HepG2 (cell line): ENCODE results near the gene C18orf54.

ENCODE experiments used
- EP300 ChIP-seq, 3 experiments: sonication (generic) in 1 of 3; formaldehyde crosslinking in 1 of 3; IDR thresholded peaks; 2 replicates each; pipeline versions ENCODE4 v1.5.1 to v1.6.1; 2011 to 2020; ENCODE audit warnings: low read depth in 2 of 3, low read length in 2 of 3, borderline replicate concordance in 1 of 3, improper control_type of control experiment in 1 of 3, mild to moderate bottlenecking in 1 of 3, missing genetic modification reagents in 1 of 3, moderate library complexity in 1 of 3
- KDM5A ChIP-seq: fragments of 200-600 bp; sonication (generic); IDR thresholded peaks from 2 replicates; pipeline ENCODE4 v1.7.0; 2018; ENCODE audit warnings: antibody characterized with exemption, mild to moderate bottlenecking, low read length, borderline replicate concordance
- MYC ChIP-seq: sonication (generic); formaldehyde crosslinking; IDR thresholded peaks from 2 replicates; pipeline ENCODE4 v1.9.0; 2021; ENCODE audit warnings: missing genetic modification reagents, borderline replicate concordance
- U2AF1 ChIP-seq: fragments of 200-400 bp; formaldehyde crosslinking; optimal IDR thresholded peaks from 2 replicates; pipeline ENCODE3; 2017; ENCODE audit warnings: mild to moderate bottlenecking, low read depth, low read length
- ZNF121 ChIP-seq: sonication (generic); formaldehyde crosslinking; IDR thresholded peaks from 2 replicates; pipeline ENCODE4 v1.5.0; 2020; ENCODE audit warnings: mild to moderate bottlenecking, missing genetic modification reagents
- TF ChIP-seq, protein P1 (sequence below): sonication (generic); formaldehyde crosslinking; IDR thresholded peaks from 2 replicates; pipeline ENCODE4 v1.5.0; 2020; ENCODE audit warnings: mild to moderate bottlenecking, missing genetic modification reagents, moderate library complexity
- TF ChIP-seq, protein P2 (sequence below): sonication (generic); formaldehyde crosslinking; IDR thresholded peaks from 2 replicates; pipeline ENCODE4 v1.4.0; 2020; ENCODE audit warnings: missing genetic modification reagents

DNA sequence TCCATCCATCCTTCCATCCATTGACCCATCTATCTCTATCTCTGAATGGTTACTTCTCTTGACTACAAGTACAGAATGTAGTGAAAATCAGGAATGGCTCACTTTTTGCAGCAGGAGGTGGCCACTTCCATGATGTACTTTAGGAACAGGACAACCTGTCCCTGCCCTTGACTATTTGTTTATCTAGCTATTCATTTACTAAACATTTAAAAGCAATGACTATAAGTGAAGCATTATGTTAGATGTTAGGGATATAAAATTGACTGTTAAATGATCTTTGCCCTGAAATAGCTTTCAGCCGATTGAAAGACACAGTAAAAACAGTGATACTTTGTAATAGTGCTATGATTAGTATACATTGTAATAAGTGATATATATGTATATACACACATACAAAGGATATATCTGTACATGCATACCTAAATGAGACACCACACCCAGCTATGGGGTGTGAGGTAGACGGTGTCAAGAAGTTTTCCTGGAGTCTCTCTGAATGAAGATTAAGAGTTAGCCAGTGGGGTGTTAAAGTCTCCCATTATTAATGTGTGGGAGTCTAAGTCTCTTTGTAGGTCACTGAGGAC is 68.5 kb downstream of the C18orf54 start:
- TF ChIP-seq, protein P1, sequence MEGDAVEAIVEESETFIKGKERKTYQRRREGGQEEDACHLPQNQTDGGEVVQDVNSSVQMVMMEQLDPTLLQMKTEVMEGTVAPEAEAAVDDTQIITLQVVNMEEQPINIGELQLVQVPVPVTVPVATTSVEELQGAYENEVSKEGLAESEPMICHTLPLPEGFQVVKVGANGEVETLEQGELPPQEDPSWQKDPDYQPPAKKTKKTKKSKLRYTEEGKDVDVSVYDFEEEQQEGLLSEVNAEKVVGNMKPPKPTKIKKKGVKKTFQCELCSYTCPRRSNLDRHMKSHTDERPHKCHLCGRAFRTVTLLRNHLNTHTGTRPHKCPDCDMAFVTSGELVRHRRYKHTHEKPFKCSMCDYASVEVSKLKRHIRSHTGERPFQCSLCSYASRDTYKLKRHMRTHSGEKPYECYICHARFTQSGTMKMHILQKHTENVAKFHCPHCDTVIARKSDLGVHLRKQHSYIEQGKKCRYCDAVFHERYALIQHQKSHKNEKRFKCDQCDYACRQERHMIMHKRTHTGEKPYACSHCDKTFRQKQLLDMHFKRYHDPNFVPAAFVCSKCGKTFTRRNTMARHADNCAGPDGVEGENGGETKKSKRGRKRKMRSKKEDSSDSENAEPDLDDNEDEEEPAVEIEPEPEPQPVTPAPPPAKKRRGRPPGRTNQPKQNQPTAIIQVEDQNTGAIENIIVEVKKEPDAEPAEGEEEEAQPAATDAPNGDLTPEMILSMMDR: no peak
- TF ChIP-seq ZNF121 (CRISPR knock-in tag) (no peak), EP300 (IDR thresholded peaks at IDR 0.05; ENCODE audit: low read depth in 2 of 2, low read length in 2 of 2) (no peak), EP300 (CRISPR knock-in tag; IDR thresholded peaks at IDR 0.05; ENCODE audit: borderline replicate concordance) (no peak), KDM5A (no peak), MYC (no peak), U2AF1 (no peak)
- TF ChIP-seq, protein P2, sequence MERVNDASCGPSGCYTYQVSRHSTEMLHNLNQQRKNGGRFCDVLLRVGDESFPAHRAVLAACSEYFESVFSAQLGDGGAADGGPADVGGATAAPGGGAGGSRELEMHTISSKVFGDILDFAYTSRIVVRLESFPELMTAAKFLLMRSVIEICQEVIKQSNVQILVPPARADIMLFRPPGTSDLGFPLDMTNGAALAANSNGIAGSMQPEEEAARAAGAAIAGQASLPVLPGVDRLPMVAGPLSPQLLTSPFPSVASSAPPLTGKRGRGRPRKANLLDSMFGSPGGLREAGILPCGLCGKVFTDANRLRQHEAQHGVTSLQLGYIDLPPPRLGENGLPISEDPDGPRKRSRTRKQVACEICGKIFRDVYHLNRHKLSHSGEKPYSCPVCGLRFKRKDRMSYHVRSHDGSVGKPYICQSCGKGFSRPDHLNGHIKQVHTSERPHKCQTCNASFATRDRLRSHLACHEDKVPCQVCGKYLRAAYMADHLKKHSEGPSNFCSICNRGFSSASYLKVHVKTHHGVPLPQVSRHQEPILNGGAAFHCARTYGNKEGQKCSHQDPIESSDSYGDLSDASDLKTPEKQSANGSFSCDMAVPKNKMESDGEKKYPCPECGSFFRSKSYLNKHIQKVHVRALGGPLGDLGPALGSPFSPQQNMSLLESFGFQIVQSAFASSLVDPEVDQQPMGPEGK: no peak
